MCF 10A (cell line): ENCODE data around the gene KCND2. TPM values are rescaled to one million over a fixed set of nuclear protein-coding genes. Genes with fewer than 3 reads are reported as not detected.
"Not testable (repeated sequence)": the region's sequence is repeated elsewhere in the genome, so short reads cannot be mapped to it uniquely, and the experiment has no call there.

Experiments used
- BruUV-seq: library from RNA; stranded (reverse); fragments of 400-500 nt; replicated peaks from 2 replicates; lab custom pipeline; 2021; lab: Mats Ljungman, UMichigan
- CTCF ChIA-PET: fragments of 300-600 bp; sonication (Branson Sonifier 250); formaldehyde crosslinking; extraction: SDS; loops from one replicate; lab custom pipeline; 2021; ENCODE audit warnings: antibody characterized with exemption, inconsistent platforms; lab: Yijun Ruan, JAX
- POLR2A ChIA-PET: fragments of 300-600, 350-650 bp; sonication (Branson Sonifier 250); formaldehyde crosslinking; extraction: SDS; loops from one replicate; lab custom pipeline; 2020; ENCODE audit warnings: antibody characterized with exemption, inconsistent platforms; lab: Yijun Ruan, JAX
- DNase-seq: peaks from one replicate; pipeline ENCODE4 v3.0.0-alpha.2; 2018; ENCODE audit not compliant: unreplicated experiment
- H3K27ac Mint-ChIP-seq: one replicate; pipeline ENCODE4 v1.8.0; 2022; ENCODE audit warnings: mild to moderate bottlenecking, low read depth, mixed read lengths; ENCODE audit not compliant: unreplicated experiment
- H3K27me3 Mint-ChIP-seq: one replicate; pipeline ENCODE4 v1.8.0; 2022; ENCODE audit warnings: mixed read lengths; ENCODE audit not compliant: insufficient read depth, unreplicated experiment
- H3K36me3 Mint-ChIP-seq: one replicate; pipeline ENCODE4 v1.8.0; 2022; ENCODE audit warnings: mild to moderate bottlenecking, moderate library complexity, mixed read lengths; ENCODE audit not compliant: insufficient read depth, unreplicated experiment
- H3K4me1 Mint-ChIP-seq: one replicate; pipeline ENCODE4 v1.8.0; 2022; ENCODE audit warnings: mixed read lengths; ENCODE audit not compliant: insufficient read depth, unreplicated experiment
- H3K4me3 Mint-ChIP-seq: one replicate; pipeline ENCODE4 v1.8.0; 2022; ENCODE audit warnings: mild to moderate bottlenecking, moderate library complexity, mixed read lengths; ENCODE audit not compliant: unreplicated experiment
- H3K9me3 Mint-ChIP-seq: one replicate; pipeline ENCODE4 v1.8.0; 2022; ENCODE audit warnings: mixed read lengths; ENCODE audit not compliant: unreplicated experiment
- CTCF ChIP-seq: fragments of 200-600 bp; IDR thresholded peaks from one replicate; pipeline ENCODE4 v1.8.0; 2022; ENCODE audit warnings: antibody characterized with exemption, mild to moderate bottlenecking; ENCODE audit not compliant: unreplicated experiment
- intact Hi-C: fragments of 100-400 bp; cut with micrococcal nuclease; formaldehyde crosslinking; loops from 2 replicates; pipeline ENCODE4 v1.14.1; 2022
- total RNA-seq: library from RNA; stranded (reverse); gene quantifications from 2 replicates; pipeline ENCODE4 v1.2.3, GENCODE V29; 2022

KCND2 gene
- total RNA-seq, 1 experiment from 2014 or later: not detected

DNA sequence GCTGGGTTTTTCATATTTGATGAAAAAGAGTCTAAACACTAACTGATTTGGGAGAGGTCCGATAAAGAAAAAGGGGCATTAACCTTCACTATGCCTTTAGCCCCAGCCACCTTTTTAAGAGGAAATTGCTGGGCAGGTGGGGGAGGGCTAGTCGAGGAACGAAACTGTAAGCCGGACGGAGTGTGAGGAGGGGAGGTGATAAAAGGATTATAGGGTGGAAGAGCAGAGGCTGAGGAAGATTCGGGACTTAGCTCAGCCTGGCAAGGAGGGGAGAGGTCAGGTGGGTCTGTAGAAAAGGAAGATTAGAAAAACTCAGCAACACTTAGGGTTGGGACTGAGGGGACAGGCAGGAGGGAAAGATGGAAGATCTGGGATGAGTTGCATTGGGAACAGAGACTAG is 508.0 kb downstream of the KCND2 start:
- H3K9me3 Mint-ChIP-seq: no peaks in the 10 kb centered on the region
- no TSS peak for BruUV-seq
- H3K36me3 Mint-ChIP-seq: no peaks in the 10 kb centered on the region
- ChIA-PET POLR2A (no interaction called here), CTCF (interaction anchor here (1.4 kb wide), 1 partner anchor 11 kb away, joined by 6 read pairs; no protein-coding TSS in a partner anchor)
- no peak overlapping the region for H3K27ac Mint-ChIP-seq
- no peak overlapping the region for H3K4me3 Mint-ChIP-seq
- H3K4me1 Mint-ChIP-seq: no peaks in the 10 kb centered on the region
- H3K27me3 Mint-ChIP-seq: peaks cover 8% of the 10 kb centered on the region
- DNase-seq: no peak
- intact Hi-C loops: no loop called here
- no peak for TF ChIP-seq CTCF

DNA sequence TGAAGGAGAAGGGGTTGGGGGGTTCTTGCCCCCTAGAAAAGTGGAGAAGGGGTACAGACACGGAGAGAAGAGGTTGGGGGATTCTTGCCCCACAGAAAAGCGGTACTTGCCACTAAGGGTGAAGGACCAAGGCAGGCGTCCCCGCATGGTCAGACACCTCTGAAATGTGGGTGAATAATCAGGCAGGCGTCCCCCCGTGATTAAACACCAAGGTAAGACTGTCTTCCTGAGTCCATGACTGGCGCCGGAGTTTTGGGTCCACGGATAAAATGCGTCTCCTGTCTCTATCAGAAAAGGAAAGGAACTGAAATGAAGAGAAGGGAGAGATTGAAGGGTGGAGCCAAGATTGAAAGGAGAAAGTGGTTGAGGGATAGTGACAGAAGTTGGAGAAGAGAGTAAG is 508.9 kb downstream of the KCND2 start:
- CTCF ChIA-PET, H3K36me3 Mint-ChIP-seq, H3K9me3 Mint-ChIP-seq, POLR2A ChIA-PET, BruUV-seq, DNase-seq, H3K4me3 Mint-ChIP-seq, H3K27ac Mint-ChIP-seq, H3K4me1 Mint-ChIP-seq, intact Hi-C loops: not testable (repeated sequence)
- peaks cover 16% of the 10 kb centered on the region for H3K27me3 Mint-ChIP-seq

DNA sequence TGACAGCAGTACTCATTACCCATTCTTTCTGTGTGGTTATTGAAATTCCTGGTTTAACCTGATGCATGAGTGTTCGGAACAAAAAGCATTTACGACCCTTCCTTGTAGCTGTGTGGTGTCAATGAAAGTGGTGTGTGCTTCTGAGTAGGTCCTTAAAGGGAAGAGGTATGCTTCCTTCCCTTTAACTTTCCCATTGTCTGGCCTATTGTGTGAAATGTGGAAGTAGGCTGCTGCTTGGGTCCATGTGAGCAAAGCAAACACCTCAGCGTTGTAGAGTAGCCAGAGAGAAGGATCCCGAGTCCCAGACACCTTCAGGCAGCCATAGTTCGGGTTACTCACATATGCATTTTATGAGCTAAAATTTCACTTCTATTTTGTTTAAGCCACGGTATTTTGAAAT is 510.3 kb downstream of the KCND2 start:
- no peaks in the 10 kb centered on the region for H3K9me3 Mint-ChIP-seq
- H3K4me3 Mint-ChIP-seq: no peak overlapping the region
- TF ChIP-seq CTCF: no peak
- ChIA-PET POLR2A (no interaction called here), CTCF (interaction anchor here (0.6 to 1.8 kb wide), 3 partner anchors 9 to 57 kb away, joined by 3 to 11 read pairs (median 4); no protein-coding TSS in a partner anchor)
- no peaks in the 10 kb centered on the region for H3K4me1 Mint-ChIP-seq
- peaks cover 18% of the 10 kb centered on the region for H3K27me3 Mint-ChIP-seq
- no peak for DNase-seq
- H3K27ac Mint-ChIP-seq: no peak overlapping the region
- no peaks in the 10 kb centered on the region for H3K36me3 Mint-ChIP-seq
- BruUV-seq: no TSS peak
- intact Hi-C loops: no loop called here

GRCh38 chr7:120783721-120784120 is 510.7 kb downstream of the KCND2 start:
- H3K27ac Mint-ChIP-seq: no peak overlapping the region
- no TSS peak for BruUV-seq
- peaks cover 23% of the 10 kb centered on the region for H3K27me3 Mint-ChIP-seq
- no peak for TF ChIP-seq CTCF
- H3K4me3 Mint-ChIP-seq: no peak overlapping the region
- ChIA-PET CTCF (interaction anchor here (0.6 to 1.8 kb wide), 3 partner anchors 9 to 58 kb away, joined by 3 to 11 read pairs (median 4); no protein-coding TSS in a partner anchor), POLR2A (no interaction called here)
- H3K4me1 Mint-ChIP-seq: no peaks in the 10 kb centered on the region
- intact Hi-C loops: no loop called here
- no peaks in the 10 kb centered on the region for H3K36me3 Mint-ChIP-seq
- DNase-seq: no peak
- H3K9me3 Mint-ChIP-seq: no peaks in the 10 kb centered on the region
